Measurements from ENCODE around the gene HAAO.

DNA sequence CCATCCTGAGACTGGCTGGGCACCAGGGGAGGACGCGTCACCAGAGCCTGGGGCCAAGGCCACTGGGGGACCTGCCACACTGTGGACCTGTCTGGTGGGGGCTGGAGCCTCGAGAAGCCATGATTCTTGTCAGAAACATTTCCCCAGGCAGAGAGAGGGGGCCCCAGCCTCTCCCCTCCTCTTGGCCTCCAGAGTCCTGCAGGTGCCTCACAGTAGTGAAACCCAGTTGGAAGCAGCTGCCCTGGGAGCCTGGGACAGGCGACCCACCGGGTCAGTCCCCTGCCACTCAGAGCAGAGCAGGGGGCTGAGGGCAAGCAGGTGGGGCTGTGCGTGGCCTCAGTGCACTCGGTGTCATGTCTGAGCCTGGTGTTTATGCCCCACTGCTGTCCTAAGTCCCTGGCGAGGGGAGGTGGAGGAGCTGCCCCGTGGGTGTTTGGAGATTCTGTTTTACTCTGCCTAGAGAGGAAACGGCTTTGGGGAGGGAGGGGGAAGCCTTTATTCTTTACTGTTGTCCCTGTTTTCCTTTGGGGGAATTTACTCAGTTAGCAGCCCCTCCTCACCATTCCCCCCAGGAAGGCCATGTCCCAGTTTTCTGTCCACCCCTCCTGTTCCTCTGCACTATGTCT is 36.1 kb downstream of the HAAO start:
- TF ChIP-seq, protein P1, sequence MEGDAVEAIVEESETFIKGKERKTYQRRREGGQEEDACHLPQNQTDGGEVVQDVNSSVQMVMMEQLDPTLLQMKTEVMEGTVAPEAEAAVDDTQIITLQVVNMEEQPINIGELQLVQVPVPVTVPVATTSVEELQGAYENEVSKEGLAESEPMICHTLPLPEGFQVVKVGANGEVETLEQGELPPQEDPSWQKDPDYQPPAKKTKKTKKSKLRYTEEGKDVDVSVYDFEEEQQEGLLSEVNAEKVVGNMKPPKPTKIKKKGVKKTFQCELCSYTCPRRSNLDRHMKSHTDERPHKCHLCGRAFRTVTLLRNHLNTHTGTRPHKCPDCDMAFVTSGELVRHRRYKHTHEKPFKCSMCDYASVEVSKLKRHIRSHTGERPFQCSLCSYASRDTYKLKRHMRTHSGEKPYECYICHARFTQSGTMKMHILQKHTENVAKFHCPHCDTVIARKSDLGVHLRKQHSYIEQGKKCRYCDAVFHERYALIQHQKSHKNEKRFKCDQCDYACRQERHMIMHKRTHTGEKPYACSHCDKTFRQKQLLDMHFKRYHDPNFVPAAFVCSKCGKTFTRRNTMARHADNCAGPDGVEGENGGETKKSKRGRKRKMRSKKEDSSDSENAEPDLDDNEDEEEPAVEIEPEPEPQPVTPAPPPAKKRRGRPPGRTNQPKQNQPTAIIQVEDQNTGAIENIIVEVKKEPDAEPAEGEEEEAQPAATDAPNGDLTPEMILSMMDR (IDR thresholded peaks at IDR 0.05; ENCODE audit: insufficient read depth, low read depth, low read length), result no peak
- TF ChIP-seq EZH2 (IDR thresholded peaks at IDR 0.05; ENCODE audit: insufficient read depth, low read length), result no peak
